GM12878 (cell line): ENCODE results near the gene SELENOK. TPM values are rescaled to one million over a fixed set of nuclear protein-coding genes. Genes with fewer than 3 reads are reported as not detected.

Source experiments
- ATAC-seq: fragments of 200-7000 bp; cut with Tn5 transposase; 3 replicates; pipeline ENCODE4 v1.9.1; 2020; ENCODE audit warnings: mild to moderate bottlenecking, moderate library complexity
- BruUV-seq: library from RNA; stranded (reverse); fragments of 400-500 nt; replicated peaks from 2 replicates; lab custom pipeline; 2021; lab: Mats Ljungman, UMichigan
- CTCF ChIA-PET: fragments of 300-600 bp; sonication (Branson Sonifier 250); formaldehyde crosslinking; extraction: SDS; loops from one replicate; lab custom pipeline; 2021; ENCODE audit warnings: inconsistent platforms; lab: Yijun Ruan, JAX
- POLR2A ChIA-PET: fragments of 350-600 bp; formaldehyde crosslinking; extraction: SDS; loops from one replicate; lab custom pipeline; 2021; ENCODE audit warnings: inconsistent platforms; lab: Charles Lee
- RAD21 ChIA-PET: fragments of 300-600 bp; sonication (Branson Sonifier 250); formaldehyde crosslinking; loops from one replicate; lab custom pipeline; 2023; ENCODE audit warnings: antibody characterized with exemption; ENCODE audit not compliant: unreplicated experiment; lab: Charles Lee
- SMC1A ChIA-PET: fragments of 300-600 bp; sonication (Branson Sonifier 250); formaldehyde crosslinking; loops from one replicate; lab custom pipeline; 2023; ENCODE audit not compliant: unreplicated experiment, uncharacterized antibody; lab: Charles Lee
- DNase-seq: peaks from one replicate; pipeline ENCODE4 v3.0.0-alpha.2; 2011; ENCODE audit warnings: low read depth, low spot score
- FAIRE-seq: peaks from 3 replicates; lab custom pipeline; 2011; peaks lifted over from hg19 to GRCh38; lab: Jason Lieb, UNC
- H2AFZ ChIP-seq: 2 replicates; pipeline ENCODE4 v1.6.0; 2011; ENCODE audit warnings: low read depth, low read length, control low read depth; ENCODE audit not compliant: control insufficient read depth
- H3K27ac ChIP-seq: 2 replicates; pipeline ENCODE4 v1.5.1; 2011; ENCODE audit warnings: control low read depth; ENCODE audit not compliant: control insufficient read depth, insufficient read depth
- H3K27me3 ChIP-seq, 2 experiments: replicated peaks in 1 of 2; 2 replicates each; pipeline versions ENCODE4 v1.6.0 to v1.6.1; 2011; ENCODE audit warnings: low read length in 1 of 2; ENCODE audit not compliant: control insufficient read depth in 2 of 2, insufficient read depth in 2 of 2
- H3K36me3 ChIP-seq, 2 experiments: 2 replicates each; pipeline ENCODE4 v1.5.1; 2011; ENCODE audit warnings: low read length in 1 of 2; ENCODE audit not compliant: control insufficient read depth in 2 of 2, insufficient read depth in 2 of 2
- H3K4me1 ChIP-seq: 2 replicates; pipeline ENCODE4 v1.6.1; 2011; ENCODE audit warnings: mild to moderate bottlenecking, low read length, moderate library complexity, mixed read lengths; ENCODE audit not compliant: control insufficient read depth, insufficient read depth
- H3K4me2 ChIP-seq: 2 replicates; pipeline ENCODE4 v1.6.0; 2011; ENCODE audit warnings: control low read depth; ENCODE audit not compliant: control insufficient read depth, insufficient read depth
- H3K4me3 ChIP-seq: fragments of 200-600 bp; sonication (generic); 2 replicates; pipeline ENCODE4 v1.5.1; 2016
- H3K79me2 ChIP-seq: 2 replicates; pipeline ENCODE4 v1.6.0; 2011; ENCODE audit warnings: low read length; ENCODE audit not compliant: control insufficient read depth, insufficient read depth
- H3K9ac ChIP-seq: 2 replicates; pipeline ENCODE4 v1.8.0; 2011; ENCODE audit warnings: low read length, control low read depth, mixed read lengths; ENCODE audit not compliant: control insufficient read depth, insufficient read depth
- H3K9me3 ChIP-seq: replicated peaks from 3 replicates; pipeline ENCODE4 v1.5.1; 2011; ENCODE audit warnings: mild to moderate bottlenecking, low read length; ENCODE audit not compliant: control insufficient read depth, insufficient read depth
- H4K20me1 ChIP-seq: 2 replicates; pipeline ENCODE4 v1.6.0; 2011; ENCODE audit not compliant: control insufficient read depth, insufficient read depth
- CBFB ChIP-seq: IDR thresholded peaks from 2 replicates; pipeline ENCODE4 v1.6.1; 2016; ENCODE audit warnings: antibody characterized with exemption, low read depth
- CHD1 ChIP-seq: IDR thresholded peaks from 2 replicates; pipeline ENCODE4 v1.6.1; 2012; ENCODE audit warnings: low read depth, low read length, improper control_type of control experiment
- EGR1 ChIP-seq, 2 experiments: IDR thresholded peaks; 1 replicate in 1 of 2; 2 replicates in 1 of 2; pipeline ENCODE4 v1.6.1; 2011 to 2012; ENCODE audit warnings: low read depth in 2 of 2, low read length in 2 of 2, borderline replicate concordance in 1 of 2, mild to moderate bottlenecking in 1 of 2, moderate library complexity in 1 of 2
- FOXM1 ChIP-seq: IDR thresholded peaks from 2 replicates; pipeline ENCODE4 v1.6.1; 2012; ENCODE audit warnings: low read depth, mild to moderate bottlenecking, inconsistent platforms, low read length, moderate library complexity
- HCFC1 ChIP-seq: fragments of 150-350 bp; IDR thresholded peaks from 2 replicates; pipeline ENCODE4 v1.6.1; 2014; ENCODE audit warnings: low read length
- JUNB ChIP-seq: IDR thresholded peaks from 2 replicates; pipeline ENCODE4 v1.6.1; 2016; ENCODE audit warnings: antibody characterized with exemption, mild to moderate bottlenecking
- NFIC ChIP-seq: IDR thresholded peaks from 2 replicates; pipeline ENCODE4 v1.6.1; 2012; ENCODE audit warnings: low read depth, mild to moderate bottlenecking, inconsistent platforms, low read length, moderate library complexity
- PAX8 ChIP-seq: fragments of 450-650 bp; IDR thresholded peaks from 2 replicates; pipeline ENCODE4 v1.6.1; 2017; ENCODE audit warnings: mild to moderate bottlenecking, moderate library complexity
- PML ChIP-seq: IDR thresholded peaks from 2 replicates; pipeline ENCODE4 v1.6.1; 2012; ENCODE audit warnings: low read length, inconsistent platforms
- RAD21 ChIP-seq: IDR thresholded peaks from 2 replicates; pipeline ENCODE4 v1.6.1; 2011; ENCODE audit warnings: mild to moderate bottlenecking, low read depth, low read length, moderate library complexity; ENCODE audit not compliant: insufficient read depth
- SMC3 ChIP-seq: IDR thresholded peaks from 2 replicates; pipeline ENCODE4 v1.6.1; 2011; ENCODE audit warnings: low read length, improper control_type of control experiment, borderline replicate concordance
- SP1 ChIP-seq: IDR thresholded peaks from one replicate; pipeline ENCODE4 v1.6.1; 2011; ENCODE audit warnings: low read depth, low read length
- SREBF2 ChIP-seq: IDR thresholded peaks from 2 replicates; pipeline ENCODE4 v1.6.1; 2012; ENCODE audit warnings: mild to moderate bottlenecking, low read length
- SRF ChIP-seq, 2 experiments: IDR thresholded peaks; 2 replicates each; pipeline ENCODE4 v1.6.1; 2011; ENCODE audit warnings: low read depth in 2 of 2, low read length in 2 of 2, mild to moderate bottlenecking in 1 of 2, moderate library complexity in 1 of 2
- TCF3 ChIP-seq: IDR thresholded peaks from 2 replicates; pipeline ENCODE4 v1.6.1; 2012; ENCODE audit warnings: low read depth, mild to moderate bottlenecking, low read length, borderline replicate concordance; ENCODE audit not compliant: insufficient read depth
- YY1 ChIP-seq: IDR thresholded peaks from 2 replicates; pipeline ENCODE4 v1.6.1; 2011; ENCODE audit warnings: low read depth, mild to moderate bottlenecking, low read length
- ZNF207 ChIP-seq: fragments of 450-650 bp; IDR thresholded peaks from 2 replicates; pipeline ENCODE4 v1.6.1; 2014; ENCODE audit warnings: antibody characterized with exemption, mild to moderate bottlenecking, borderline replicate concordance
- ZNF217 ChIP-seq: fragments of 450-650 bp; IDR thresholded peaks from 2 replicates; pipeline ENCODE4 v1.6.1; 2017; ENCODE audit warnings: antibody characterized with exemption, mild to moderate bottlenecking
- ZNF384 ChIP-seq: IDR thresholded peaks from 2 replicates; pipeline ENCODE4 v1.6.1; 2012; ENCODE audit warnings: low read depth, mild to moderate bottlenecking, low read length, improper control_type of control experiment, borderline replicate concordance
- WGBS: methylation state at CpG from one replicate; pipeline ENCODE4 v1.1.6; 2016; ENCODE audit warnings: low lambda C conversion rate; ENCODE audit not compliant: insufficient replicate concordance, insufficient coverage; ENCODE audit errors: missing lambda C conversion rate; 5-methylcytosine and 5-hydroxymethylcytosine counted together
- in situ Hi-C: fragments of 300-500 bp; cut with MboI; formaldehyde crosslinking; loops from 9 replicates; pipeline ENCODE4 v1.14.3; 2018; ENCODE audit warnings: mixed read lengths
- intact Hi-C: fragments of 100-400 bp; cut with micrococcal nuclease; formaldehyde crosslinking; loops from one replicate; pipeline ENCODE4 v1.14.2; 2022; ENCODE audit not compliant: unreplicated experiment
- polyA plus RNA-seq, 11 experiments: library from polyadenylated mRNA; depleted of rRNA in 4 of 11; unstranded in 6 of 11; stranded (reverse) in 5 of 11; fragments of >200 nt; fragmentation: Nextera tagmentation in 4 of 11; fragmentation: Illumina TruSeq in 1 of 11; extraction: Ambion mirVana in 4 of 11; extraction: Trizol in 1 of 11; gene quantifications; 1 replicate in 1 of 11; 2 replicates in 10 of 11; pipeline versions ENCODE4 v1.2.1 to v1.2.3, GENCODE V29; 2011 to 2016; ENCODE audit warnings: inconsistent platforms in 2 of 11, missing spikeins in 2 of 11, low read depth in 1 of 11
- total RNA-seq, 4 experiments: library from RNA; depleted of rRNA in 3 of 4; stranded (reverse); fragments of >200 nt in 3 of 4; fragmentation: Illumina TruSeq in 1 of 4; extraction: Trizol in 1 of 4; gene quantifications; 2 replicates each; pipeline versions ENCODE4 v1.2.1 to v1.2.3, GENCODE V29; 2013 to 2021
- TF ChIP-seq, protein P1 (sequence below): IDR thresholded peaks from 2 replicates; pipeline ENCODE4 v1.6.1; 2011; ENCODE audit warnings: low read depth, low read length, improper control_type of control experiment, borderline replicate concordance
- TF ChIP-seq, protein P2 (sequence below): IDR thresholded peaks from 2 replicates; pipeline ENCODE4 v1.6.1; 2012; ENCODE audit warnings: low read length, inconsistent platforms
- TF ChIP-seq, protein P3 (sequence below): IDR thresholded peaks from 2 replicates; pipeline ENCODE4 v1.6.1; 2011; ENCODE audit warnings: low read depth, mild to moderate bottlenecking, low read length, moderate library complexity, borderline replicate concordance; ENCODE audit errors: extremely low read depth

SELENOK gene
- total and polyA plus RNA-seq, 10 of the 15 experiments (the other 5 are each of a cell fraction or from before 2014, with no cell fraction given): 35.4 to 322 (median 101) TPM

DNA sequence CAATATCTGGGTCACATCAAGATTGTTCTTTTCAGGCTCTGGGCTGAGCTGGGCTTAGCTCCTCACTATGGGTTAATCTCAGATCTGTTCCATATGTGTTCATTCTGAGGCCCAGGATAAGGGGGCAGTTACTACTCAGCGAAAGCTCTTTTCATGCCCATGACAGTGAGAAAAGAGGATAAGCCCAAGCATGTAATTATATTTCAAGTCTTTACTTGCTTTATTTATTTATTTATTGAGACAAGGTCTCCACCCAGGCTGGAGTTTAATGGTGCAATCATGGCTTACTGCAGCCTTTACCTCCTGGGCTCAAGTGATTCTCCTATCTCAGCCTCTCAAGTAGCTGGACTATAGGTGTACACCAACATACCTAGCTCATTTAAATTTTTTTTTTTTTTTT, 44.7 kb upstream of the SELENOK start (continued):
- TF ChIP-seq, protein P1, sequence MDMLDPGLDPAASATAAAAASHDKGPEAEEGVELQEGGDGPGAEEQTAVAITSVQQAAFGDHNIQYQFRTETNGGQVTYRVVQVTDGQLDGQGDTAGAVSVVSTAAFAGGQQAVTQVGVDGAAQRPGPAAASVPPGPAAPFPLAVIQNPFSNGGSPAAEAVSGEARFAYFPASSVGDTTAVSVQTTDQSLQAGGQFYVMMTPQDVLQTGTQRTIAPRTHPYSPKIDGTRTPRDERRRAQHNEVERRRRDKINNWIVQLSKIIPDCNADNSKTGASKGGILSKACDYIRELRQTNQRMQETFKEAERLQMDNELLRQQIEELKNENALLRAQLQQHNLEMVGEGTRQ: no peak
- no peak for TF ChIP-seq RAD21
- TF ChIP-seq SRF (IDR thresholded peaks at IDR 0.05; ENCODE audit: low read depth in 2 of 2, low read length in 2 of 2): no peak

DNA sequence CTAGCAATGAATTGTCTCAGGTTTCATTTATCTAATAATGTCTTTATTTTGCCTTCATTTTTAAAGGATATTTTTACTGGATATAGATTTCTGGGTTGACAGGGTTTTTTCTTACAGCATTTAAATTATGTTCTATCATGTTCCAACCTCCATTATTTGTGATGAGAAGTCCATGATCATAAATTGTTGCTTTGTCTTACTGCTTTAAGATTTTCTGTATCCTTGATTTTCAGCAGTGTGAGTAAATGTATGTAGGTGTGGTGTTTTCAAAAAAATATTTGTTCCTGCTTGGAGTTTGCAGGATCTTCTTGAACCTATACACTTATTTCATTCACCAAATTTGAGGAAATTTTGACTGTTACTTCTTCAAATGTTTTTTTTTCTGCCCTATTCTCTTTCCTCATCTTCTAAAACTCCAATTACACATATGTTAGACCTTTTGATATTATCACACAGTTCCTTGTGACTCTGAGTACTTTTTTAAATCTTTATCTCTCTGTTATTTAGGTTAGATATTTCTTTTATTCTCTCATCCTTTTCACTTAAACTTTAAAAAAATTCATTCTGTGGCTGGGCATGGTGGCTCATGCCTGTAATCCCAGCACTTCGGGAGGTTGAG, 43.7 kb upstream of the SELENOK start:
- no peak overlapping the region for H2AFZ ChIP-seq
- no peak overlapping the region for H3K9ac ChIP-seq
- no peaks in the 10 kb centered on the region; the same call in 2 of the 3 replicates for H3K9me3 ChIP-seq
- no peaks in the 10 kb centered on the region for H3K4me1 ChIP-seq
- ChIA-PET CTCF (interaction anchor here (0.6 kb wide), 1 partner anchor 887 kb away, joined by 3 read pairs; no protein-coding TSS in a partner anchor), POLR2A (no interaction called here), RAD21 (no interaction called here), SMC1A (no interaction called here)
- H4K20me1 ChIP-seq: no peaks in the 10 kb centered on the region
- no peak for ATAC-seq
- TF ChIP-seq SP1 (no peak), PAX8 (no peak), EGR1 (IDR thresholded peaks at IDR 0.05; ENCODE audit: borderline replicate concordance in 1 of 2, low read depth in 2 of 2, low read length in 2 of 2) (no peak), JUNB (no peak), NFIC (no peak), CBFB (no peak), ZNF217 (no peak), HCFC1 (no peak), ZNF384 (no peak), SREBF2 (no peak), YY1 (no peak), FOXM1 (no peak), ZNF207 (no peak), CHD1 (no peak), SMC3 (no peak), TCF3 (no peak), PML (no peak)
- TF ChIP-seq, protein P2, sequence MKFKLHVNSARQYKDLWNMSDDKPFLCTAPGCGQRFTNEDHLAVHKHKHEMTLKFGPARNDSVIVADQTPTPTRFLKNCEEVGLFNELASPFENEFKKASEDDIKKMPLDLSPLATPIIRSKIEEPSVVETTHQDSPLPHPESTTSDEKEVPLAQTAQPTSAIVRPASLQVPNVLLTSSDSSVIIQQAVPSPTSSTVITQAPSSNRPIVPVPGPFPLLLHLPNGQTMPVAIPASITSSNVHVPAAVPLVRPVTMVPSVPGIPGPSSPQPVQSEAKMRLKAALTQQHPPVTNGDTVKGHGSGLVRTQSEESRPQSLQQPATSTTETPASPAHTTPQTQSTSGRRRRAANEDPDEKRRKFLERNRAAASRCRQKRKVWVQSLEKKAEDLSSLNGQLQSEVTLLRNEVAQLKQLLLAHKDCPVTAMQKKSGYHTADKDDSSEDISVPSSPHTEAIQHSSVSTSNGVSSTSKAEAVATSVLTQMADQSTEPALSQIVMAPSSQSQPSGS: no peak
- TF ChIP-seq, protein P3, sequence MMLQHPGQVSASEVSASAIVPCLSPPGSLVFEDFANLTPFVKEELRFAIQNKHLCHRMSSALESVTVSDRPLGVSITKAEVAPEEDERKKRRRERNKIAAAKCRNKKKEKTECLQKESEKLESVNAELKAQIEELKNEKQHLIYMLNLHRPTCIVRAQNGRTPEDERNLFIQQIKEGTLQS: no peak
- intact Hi-C loops: loop anchor here (5.0 to 10.0 kb wide), 2 partner anchors 209 to 437 kb away; no protein-coding TSS in a partner anchor
- FAIRE-seq: no peak
- DNase-seq: no peak
- H3K27ac ChIP-seq: no peak overlapping the region
- no peaks in the 10 kb centered on the region for H3K79me2 ChIP-seq
- in situ Hi-C loops: loop anchor here (5.0 kb wide), 1 partner anchor 432 kb away; no protein-coding TSS in a partner anchor
- no TSS peak for BruUV-seq
- H3K36me3 ChIP-seq: no peaks in the 10 kb centered on the region
- 0% methylated on average over 1 of the region's 1 CpG for WGBS
- no peak overlapping the region for H3K4me3 ChIP-seq
- no peak overlapping the region for H3K4me2 ChIP-seq
- H3K27me3 ChIP-seq: no peaks in the 10 kb centered on the region; a peak in 1 of 4 replicates
